DOHH2 (cell line): ENCODE measurements around the gene KLK13.

Experiments
- EZH2phosphoT487 ChIP-seq: fragments of 200-600 bp; sonication (generic); IDR thresholded peaks from 2 replicates; pipeline ENCODE4 v1.6.1; 2017; ENCODE audit warnings: borderline replicate concordance, mild to moderate bottlenecking, antibody characterized with exemption, low read length, moderate library complexity, mixed read lengths
- TF ChIP-seq, protein P1 (sequence below): fragments of 200-600 bp; sonication (generic); IDR thresholded peaks from one replicate; pipeline ENCODE4 v1.5.1; 2014; ENCODE audit warnings: antibody characterized with exemption, mild to moderate bottlenecking, low read depth, low read length; ENCODE audit not compliant: poor library complexity, severe bottlenecking

DNA sequence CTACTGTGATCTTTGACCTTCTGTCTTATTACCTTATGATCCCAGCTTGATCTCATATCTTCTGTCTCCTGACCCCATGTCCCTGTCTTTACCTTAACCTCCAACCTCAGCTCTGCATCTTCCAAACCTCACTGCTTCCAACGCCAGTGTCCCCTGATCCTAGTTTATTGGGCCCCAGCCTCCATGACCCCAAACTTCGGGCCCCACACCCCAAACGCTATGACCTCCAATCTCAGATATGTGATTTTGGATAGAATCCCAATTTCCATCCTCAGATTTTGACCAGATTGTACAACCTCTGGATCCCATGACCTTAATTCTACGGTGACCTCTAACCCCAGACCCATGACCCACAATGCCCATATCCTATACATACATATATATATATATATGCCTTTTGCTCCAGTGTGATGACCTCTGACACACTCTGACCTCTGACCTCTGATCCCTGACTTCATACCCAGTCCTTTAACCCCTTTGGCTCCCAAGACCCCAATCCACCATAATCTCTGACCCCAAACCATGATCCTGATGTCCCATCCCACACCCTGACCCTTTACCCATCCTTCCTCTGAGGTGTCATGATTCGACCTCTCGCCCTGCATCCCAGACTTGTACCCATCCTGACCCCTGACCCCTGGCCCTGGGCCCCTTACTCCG is 33.5 kb downstream of the KLK13 start:
- TF ChIP-seq, protein P1, sequence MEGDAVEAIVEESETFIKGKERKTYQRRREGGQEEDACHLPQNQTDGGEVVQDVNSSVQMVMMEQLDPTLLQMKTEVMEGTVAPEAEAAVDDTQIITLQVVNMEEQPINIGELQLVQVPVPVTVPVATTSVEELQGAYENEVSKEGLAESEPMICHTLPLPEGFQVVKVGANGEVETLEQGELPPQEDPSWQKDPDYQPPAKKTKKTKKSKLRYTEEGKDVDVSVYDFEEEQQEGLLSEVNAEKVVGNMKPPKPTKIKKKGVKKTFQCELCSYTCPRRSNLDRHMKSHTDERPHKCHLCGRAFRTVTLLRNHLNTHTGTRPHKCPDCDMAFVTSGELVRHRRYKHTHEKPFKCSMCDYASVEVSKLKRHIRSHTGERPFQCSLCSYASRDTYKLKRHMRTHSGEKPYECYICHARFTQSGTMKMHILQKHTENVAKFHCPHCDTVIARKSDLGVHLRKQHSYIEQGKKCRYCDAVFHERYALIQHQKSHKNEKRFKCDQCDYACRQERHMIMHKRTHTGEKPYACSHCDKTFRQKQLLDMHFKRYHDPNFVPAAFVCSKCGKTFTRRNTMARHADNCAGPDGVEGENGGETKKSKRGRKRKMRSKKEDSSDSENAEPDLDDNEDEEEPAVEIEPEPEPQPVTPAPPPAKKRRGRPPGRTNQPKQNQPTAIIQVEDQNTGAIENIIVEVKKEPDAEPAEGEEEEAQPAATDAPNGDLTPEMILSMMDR: no peak
- no peak for TF ChIP-seq EZH2phosphoT487
